Measurements from ENCODE around the gene SSC5D. TPM values are rescaled to one million over a fixed set of nuclear protein-coding genes. Genes with fewer than 3 reads are reported as not detected.

Gene SSC5D
- total and polyA plus RNA-seq, 2 donors, result 24.4 TPM

DNA sequence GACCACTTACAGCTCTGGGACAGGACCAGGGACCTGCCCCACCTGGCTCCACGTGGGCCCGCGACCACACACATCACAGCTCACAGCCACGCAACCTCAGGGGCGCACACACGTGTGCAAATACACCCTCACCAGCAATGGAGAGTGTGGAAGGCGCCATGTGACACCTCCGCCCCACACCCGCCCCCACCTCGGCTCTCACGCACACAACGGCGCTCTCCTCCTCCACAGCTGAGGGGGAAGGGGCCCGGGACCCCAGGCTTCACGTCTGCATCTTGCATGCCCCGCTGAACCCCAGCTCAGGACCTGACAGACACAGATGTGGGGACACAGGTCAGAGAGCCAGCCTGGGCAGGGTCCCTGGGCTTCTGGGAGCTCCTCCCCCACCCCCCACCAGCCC is 38.8 kb upstream of the SSC5D start:
- WGBS, result 34% methylated on average over 16 of the region's 16 CpGs
- no peak for DNase-seq (ENCODE audit: extremely low spot score)
- Histone ChIP-seq H3K4me3 (ENCODE audit: low read depth, low read length) (no peak overlapping the region), H3K4me1 (ENCODE audit: insufficient read depth) (no peaks in the 10 kb centered on the region), H3K27ac (ENCODE audit: low read depth) (no peak overlapping the region), H3K36me3 (ENCODE audit: insufficient read depth) (no peaks in the 10 kb centered on the region)

DNA sequence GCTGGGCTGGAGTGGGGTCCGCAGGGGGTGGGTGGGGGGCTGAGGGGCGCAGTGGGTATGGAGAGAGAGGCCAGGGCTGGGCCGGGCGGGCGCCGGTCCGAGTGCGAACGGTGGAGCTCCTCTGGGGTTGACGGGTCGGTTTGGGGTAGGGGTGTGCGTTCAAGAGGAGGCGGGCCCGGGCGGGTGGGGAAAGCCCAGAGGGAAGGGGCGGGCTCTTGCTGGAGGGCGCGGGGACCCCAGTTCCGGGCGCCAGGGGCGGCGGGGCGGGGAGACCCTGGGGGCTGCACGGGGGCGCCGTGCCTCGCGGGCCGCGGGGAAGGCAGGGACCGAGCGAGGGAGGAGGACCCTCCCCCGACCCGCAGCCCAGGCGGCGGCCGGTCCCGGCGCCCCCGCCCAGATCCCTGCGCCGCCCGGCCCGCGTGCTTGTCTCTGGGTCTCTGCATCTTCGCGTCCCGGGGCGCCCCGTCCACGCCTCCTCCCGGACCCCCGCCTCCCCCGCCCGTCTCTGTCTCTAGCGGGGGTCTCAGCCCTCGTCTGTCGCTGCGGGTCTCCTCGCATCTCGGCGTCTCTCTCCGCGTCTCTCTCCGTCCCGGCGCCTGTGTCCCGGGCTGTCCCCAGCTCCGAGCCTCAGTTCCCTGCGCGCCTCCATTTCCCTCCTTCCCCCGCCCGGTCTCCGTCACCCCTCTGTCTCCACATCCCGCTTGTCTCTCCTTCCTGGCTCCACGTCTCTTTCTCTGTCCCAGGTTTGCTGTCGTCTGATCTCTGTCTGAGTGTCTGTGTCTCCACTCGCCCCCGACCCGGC is 36.9 kb upstream of the SSC5D start:
- no peak for DNase-seq (ENCODE audit: extremely low spot score)
- H3K4me3 ChIP-seq (ENCODE audit: low read depth, low read length), result peak overlapping the region; percentile 26
- 1% methylated on average over 77 of the region's 80 CpGs for WGBS

DNA sequence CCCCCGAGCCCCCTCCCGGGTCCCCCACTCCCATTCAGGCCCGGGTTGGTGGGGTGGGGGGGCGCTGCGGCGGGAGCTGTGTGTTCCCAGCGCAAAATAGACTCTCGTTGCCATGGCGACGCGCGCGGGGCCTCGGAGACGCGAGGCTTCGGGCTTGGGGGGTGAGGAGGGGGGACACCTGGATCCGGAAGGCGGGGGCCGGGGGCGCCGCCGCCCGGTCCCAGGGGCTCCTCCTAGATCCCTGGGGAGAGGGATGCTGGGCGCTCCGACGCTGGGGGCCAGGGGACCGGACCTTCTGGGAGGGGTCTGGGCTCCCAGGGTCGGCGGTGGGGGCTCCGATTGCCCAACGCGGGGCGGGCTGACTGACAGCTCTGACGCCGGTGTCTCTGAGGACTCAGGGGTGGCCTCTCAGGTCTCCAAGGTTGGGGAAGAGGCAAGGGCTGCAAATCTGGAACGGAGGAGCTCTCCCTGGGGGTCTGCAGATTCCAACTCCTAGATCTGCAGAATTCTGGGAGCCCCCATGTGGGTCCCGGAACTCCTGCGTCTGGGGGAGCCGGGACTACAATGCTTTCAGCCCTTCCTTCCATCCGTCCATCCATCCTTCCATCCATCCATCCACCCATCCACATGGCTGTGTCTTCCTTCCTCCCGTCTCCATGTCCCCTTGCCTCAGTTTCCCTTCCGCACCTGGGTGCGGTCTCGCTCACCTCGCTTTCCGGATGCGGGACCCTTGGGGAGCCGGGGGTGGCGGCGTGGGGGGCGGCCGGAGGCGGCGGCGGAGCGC is 36.1 kb upstream of the SSC5D start:
- Histone ChIP-seq H3K4me1 (ENCODE audit: insufficient read depth) (no peaks in the 10 kb centered on the region), H3K27ac (ENCODE audit: low read depth) (no peak overlapping the region), H3K36me3 (ENCODE audit: insufficient read depth) (no peaks in the 10 kb centered on the region), H3K4me3 (ENCODE audit: low read depth, low read length) (peak overlapping the region; percentile 26)
- WGBS, result 3% methylated on average over 57 of the region's 57 CpGs
- DNase-seq (ENCODE audit: extremely low spot score), result no peak

More for the DNA sequence above, 36.9 kb upstream of the SSC5D start:
- H3K36me3 ChIP-seq (ENCODE audit: insufficient read depth), result no peaks in the 10 kb centered on the region
- H3K4me1 ChIP-seq (ENCODE audit: insufficient read depth), result no peaks in the 10 kb centered on the region
- no peak overlapping the region for H3K27ac ChIP-seq (ENCODE audit: low read depth)

DNA sequence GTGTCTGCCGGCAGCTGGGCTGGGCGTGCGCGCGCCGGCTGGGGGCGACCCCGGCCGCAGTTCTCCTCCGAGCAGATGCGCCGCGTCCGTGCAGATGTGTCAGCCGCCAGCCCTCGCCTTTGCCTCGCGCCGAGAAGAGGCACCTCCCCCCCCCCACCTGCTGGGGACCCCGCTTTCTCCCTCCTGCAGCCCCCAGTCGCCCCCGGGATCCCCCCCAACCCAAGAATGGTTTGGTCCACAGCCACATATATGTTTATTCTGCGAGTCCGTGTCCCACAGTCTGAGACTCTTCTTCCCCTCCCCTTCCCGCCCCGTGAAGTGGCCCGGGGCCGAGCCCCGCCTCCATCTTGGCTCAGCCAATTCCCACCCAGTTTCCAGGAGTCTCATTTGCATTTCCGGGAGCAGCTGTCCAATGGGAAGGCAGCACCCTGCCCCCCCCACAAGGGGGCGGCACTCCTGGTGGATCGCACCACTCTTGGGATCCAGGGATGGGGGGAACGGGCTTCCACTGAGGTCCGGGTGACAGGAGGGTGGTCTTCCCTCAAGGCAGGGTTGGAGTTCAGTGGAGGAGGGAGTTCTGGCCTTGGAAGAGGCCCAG is 35.4 kb upstream of the SSC5D start:
- DNase-seq (ENCODE audit: extremely low spot score), result peak; percentile 80
- Histone ChIP-seq H3K36me3 (ENCODE audit: insufficient read depth) (no peaks in the 10 kb centered on the region), H3K4me3 (ENCODE audit: low read depth, low read length) (no peak overlapping the region), H3K27ac (ENCODE audit: low read depth) (no peak overlapping the region), H3K4me1 (ENCODE audit: insufficient read depth) (no peaks in the 10 kb centered on the region)
- WGBS, result 10% methylated on average over 34 of the region's 34 CpGs

DNA sequence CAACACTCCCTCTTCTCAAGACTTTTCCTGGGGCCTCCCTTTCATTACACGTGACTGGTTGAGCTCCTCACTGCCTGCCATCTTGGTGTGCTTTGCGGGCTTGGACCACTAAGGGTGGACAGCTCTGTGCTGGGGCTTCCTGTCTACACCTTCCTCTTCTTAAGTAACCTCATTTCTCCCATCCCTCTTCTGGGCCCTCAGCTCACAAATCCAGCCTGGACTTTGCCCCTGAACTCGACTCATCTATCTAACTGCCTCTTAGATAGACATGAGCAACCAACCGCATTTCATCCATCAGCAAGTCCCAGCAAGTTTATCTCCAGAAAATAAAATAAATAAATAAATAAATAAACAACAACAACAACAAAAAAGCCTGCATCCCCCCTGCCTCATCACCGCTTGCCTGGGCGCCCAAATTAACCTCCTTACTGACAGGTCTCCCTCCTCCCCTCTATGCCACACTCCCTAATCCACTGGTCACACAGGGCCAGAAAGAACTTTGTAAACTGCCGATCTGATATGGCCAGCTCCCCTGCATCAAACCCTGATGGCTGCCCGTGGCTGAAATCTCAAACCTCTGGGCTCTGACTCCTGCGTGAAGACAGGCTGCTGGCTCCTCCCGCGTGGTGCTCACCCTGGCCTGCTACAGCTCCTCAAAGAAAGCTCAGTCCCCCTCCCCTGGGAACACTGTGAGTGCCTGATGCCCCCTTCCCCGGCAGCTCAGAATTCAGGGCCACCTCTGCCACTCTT is 34.5 kb upstream of the SSC5D start:
- WGBS, result 91% methylated on average over 12 of the region's 12 CpGs
- Histone ChIP-seq H3K36me3 (ENCODE audit: insufficient read depth) (no peaks in the 10 kb centered on the region), H3K27ac (ENCODE audit: low read depth) (no peak overlapping the region), H3K4me3 (ENCODE audit: low read depth, low read length) (no peak overlapping the region), H3K4me1 (ENCODE audit: insufficient read depth) (no peaks in the 10 kb centered on the region)
- no peak for DNase-seq (ENCODE audit: extremely low spot score)

DNA sequence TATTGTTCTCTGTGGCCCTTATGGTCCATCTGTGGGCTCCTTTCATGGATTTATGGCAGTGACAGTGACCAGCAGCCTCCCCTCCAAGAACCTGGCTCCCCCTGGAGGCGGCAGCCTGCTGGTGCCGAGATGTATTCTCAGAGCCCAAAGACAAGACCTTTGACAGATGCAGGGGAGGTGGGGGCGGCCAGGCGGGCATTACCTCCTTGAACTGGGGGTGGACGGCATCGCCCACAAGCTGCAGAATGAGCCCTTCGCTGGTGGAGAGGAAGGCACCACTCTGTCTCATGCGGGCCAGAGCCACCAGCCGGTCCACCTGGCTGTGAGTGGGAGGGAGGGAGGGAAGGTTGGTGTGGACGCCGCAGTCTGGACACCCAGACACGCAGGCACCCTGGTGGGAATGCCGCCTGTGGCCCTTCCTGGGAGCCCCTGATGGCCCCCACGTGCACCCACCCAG is 33.4 kb upstream of the SSC5D start:
- WGBS, result 77% methylated on average over 14 of the region's 14 CpGs
- DNase-seq (ENCODE audit: extremely low spot score), result no peak
- Histone ChIP-seq H3K27ac (ENCODE audit: low read depth) (no peak overlapping the region), H3K4me3 (ENCODE audit: low read depth, low read length) (no peak overlapping the region), H3K4me1 (ENCODE audit: insufficient read depth) (no peaks in the 10 kb centered on the region), H3K36me3 (ENCODE audit: insufficient read depth) (no peaks in the 10 kb centered on the region)

DNA sequence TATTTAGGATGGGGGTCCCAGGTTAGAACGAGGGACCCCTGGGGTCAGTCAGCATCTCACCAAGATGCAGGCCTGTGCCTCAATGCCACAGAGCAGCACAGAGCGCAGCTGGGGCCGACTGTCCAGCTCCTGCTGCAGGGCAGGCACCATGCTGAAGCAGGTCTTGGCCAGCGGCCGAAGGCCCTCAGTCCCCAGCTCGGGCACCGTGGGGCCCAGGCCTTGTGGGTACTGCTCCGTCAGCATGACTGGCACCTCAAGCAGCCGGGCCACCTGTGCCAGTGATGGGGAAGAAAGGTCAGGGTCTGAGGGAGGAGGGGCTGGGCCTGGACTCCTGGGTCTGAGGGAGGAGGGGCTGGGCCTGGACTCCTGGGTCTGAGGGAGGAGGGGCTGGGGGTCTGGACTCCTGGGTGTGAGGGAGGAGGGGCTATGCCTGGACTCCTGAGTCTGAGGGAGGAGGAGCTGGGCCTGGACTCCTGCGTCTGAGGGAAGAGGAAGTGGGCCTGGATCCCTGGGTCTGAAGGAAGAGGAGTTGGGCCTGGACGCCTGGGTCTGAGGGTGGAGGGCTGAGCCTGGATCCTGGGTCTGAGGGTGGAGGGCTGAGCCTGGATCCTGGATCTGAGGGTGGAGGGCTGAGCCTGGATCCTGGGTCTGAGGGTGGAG is 32.5 kb upstream of the SSC5D start:
- Histone ChIP-seq H3K36me3 (ENCODE audit: insufficient read depth) (no peaks in the 10 kb centered on the region), H3K4me1 (ENCODE audit: insufficient read depth) (peaks cover under 1% of the 10 kb centered on the region), H3K4me3 (ENCODE audit: low read depth, low read length) (no peak overlapping the region), H3K27ac (ENCODE audit: low read depth) (no peak overlapping the region)
- DNase-seq (ENCODE audit: extremely low spot score), result no peak
- WGBS, result 89% methylated on average over 11 of the region's 11 CpGs

DNA sequence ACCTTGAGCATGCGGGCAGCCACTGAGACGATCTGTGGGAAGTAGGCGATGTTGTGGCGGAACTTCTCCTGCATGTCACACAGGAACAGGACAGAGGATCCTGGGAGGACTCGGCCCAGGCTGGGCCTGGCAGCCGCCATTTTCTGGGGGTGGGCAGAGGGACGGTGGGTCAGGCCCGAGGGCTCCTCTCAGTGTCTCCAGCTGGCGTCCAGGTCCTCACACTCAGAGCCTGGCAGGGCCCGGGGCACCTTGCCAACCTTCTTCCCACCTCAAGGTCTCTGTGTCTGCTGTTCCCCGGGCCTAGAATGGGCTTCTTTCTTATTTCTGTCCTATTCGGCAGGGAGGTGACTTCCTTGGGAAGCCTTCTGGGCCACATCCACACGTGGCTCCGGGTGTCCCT is 31.9 kb upstream of the SSC5D start:
- Histone ChIP-seq H3K27ac (ENCODE audit: low read depth) (no peak overlapping the region), H3K4me1 (ENCODE audit: insufficient read depth) (peaks cover 2% of the 10 kb centered on the region), H3K4me3 (ENCODE audit: low read depth, low read length) (no peak overlapping the region), H3K36me3 (ENCODE audit: insufficient read depth) (no peaks in the 10 kb centered on the region)
- DNase-seq (ENCODE audit: extremely low spot score), result no peak
- WGBS, result 93% methylated on average over 14 of the region's 14 CpGs

DNA sequence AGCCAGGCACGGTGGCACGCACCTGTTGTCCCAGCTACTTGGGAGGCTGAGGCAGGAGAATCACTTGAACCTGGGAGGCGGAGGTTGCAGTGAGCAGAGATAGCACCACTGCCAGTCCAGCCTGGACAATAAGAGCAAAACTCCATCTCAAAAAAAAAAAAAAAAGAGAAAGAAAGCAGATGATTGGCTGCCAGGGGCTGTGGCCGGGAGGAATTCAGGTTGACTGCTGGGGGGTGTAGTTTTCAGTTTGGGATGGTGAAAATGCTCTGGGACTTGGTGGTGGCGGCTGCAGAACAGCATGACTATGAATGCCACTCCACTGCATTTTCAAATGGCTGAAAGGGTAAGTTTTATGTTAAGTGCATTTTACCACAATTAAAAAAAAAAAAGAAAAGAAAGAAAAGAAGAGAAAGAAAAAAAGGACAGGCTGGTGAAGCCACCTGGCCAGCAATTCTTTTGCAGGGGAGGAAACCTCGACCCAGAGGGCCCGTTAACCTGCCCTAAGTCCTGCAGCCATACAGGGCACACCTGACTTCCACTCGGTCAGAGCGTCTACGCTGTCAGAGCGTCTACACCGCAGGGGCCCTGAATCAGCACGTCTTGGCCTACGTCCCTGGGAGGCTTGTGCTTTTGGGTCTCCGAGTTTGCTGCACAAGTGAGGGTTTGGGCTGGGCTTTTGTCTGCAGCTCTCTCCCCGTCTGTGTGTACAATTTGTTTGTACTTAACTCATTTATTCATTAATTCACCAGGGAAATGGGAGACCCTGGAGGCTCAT is 30.4 kb upstream of the SSC5D start:
- Histone ChIP-seq H3K4me3 (ENCODE audit: low read depth, low read length) (no peak overlapping the region), H3K27ac (ENCODE audit: low read depth) (no peak overlapping the region), H3K4me1 (ENCODE audit: insufficient read depth) (peaks cover 2% of the 10 kb centered on the region), H3K36me3 (ENCODE audit: insufficient read depth) (no peaks in the 10 kb centered on the region)
- 87% methylated on average over 16 of the region's 16 CpGs for WGBS
- no peak for DNase-seq (ENCODE audit: extremely low spot score)

DNA sequence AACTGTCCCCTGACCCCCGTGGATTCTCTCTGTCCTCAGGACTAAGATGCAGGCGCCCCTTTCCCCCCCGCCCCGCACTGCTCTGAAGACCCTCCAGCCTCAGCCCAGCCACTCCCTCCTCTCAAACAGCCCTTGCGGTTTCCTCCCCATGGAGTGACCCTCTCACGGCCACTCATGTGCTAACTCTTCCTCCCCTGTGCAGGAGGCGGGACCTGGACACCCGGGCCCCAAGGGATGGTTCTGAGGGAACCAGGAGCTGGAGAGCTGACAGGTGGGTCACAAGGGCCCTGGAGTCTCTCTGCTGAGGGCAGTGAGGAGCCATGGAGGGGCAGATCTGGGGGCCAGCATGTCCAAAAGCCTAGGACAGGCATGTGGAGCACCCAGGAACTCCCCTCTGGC is 28.7 kb upstream of the SSC5D start:
- no peaks in the 10 kb centered on the region for H3K36me3 ChIP-seq (ENCODE audit: insufficient read depth)
- H3K4me1 ChIP-seq (ENCODE audit: insufficient read depth), result peaks cover 2% of the 10 kb centered on the region
- H3K27ac ChIP-seq (ENCODE audit: low read depth), result no peak overlapping the region
- no peak overlapping the region for H3K4me3 ChIP-seq (ENCODE audit: low read depth, low read length)
- DNase-seq (ENCODE audit: extremely low spot score), result no peak
- WGBS, result 50% methylated on average over 8 of the region's 8 CpGs

DNA sequence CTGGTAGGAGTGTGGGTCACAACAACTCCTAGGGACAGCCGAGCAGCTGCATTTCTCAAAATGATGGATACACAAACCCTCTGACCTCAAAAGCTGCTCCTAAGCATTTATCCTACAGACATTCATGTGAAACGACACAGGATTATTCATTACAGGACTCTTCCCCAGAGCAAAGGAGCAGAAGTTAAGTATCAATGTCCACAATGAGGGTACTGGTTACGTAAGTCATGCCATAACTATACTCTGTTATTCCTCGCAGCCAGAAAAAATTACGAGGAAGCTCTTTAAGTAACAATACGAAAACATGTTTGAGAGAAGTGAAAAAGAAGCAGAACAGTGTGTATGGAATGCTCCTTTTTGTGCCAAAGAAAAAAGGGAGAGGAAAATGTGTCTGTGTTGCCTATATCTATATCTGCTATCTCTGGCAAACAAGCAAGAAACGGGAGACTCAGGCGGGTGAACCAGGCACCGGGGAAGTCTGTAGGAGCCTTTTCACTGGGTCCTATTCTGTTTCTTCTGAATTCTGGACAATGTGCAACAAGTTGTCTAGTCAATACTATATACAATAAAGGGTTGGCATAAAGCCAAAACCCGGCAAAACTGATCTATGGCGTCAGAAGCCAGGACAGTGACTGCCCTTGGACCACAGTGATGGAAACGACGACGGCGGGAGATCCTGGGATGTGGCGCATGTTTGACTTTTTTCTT is 28.1 kb upstream of the SSC5D start:
- no peaks in the 10 kb centered on the region for H3K36me3 ChIP-seq (ENCODE audit: insufficient read depth)
- DNase-seq (ENCODE audit: extremely low spot score), result no peak
- H3K4me1 ChIP-seq (ENCODE audit: insufficient read depth), result peaks cover 2% of the 10 kb centered on the region
- peak overlapping the region; percentile 17 for H3K4me3 ChIP-seq (ENCODE audit: low read depth, low read length)
- peak overlapping the region; percentile 30 for H3K27ac ChIP-seq (ENCODE audit: low read depth)
- WGBS, result 18% methylated on average over 16 of the region's 16 CpGs

Data from urinary bladder (tissue), 4 donors.